ENCODE measurements around the gene ZNF382.

GRCh38 chr19:36674201-36674600 is 69.1 kb downstream of the ZNF382 start:
- no peak for TF ChIP-seq CTCF (IDR thresholded peaks at IDR 0.05)
- TF ChIP-seq TEAD4 (IDR thresholded peaks at IDR 0.05; ENCODE audit: borderline replicate concordance, insufficient read depth): no peak
- no peak for TF ChIP-seq USF2 (IDR thresholded peaks at IDR 0.05; ENCODE audit: borderline replicate concordance, low read depth, low read length)
- TF ChIP-seq YY1 (IDR thresholded peaks at IDR 0.05; ENCODE audit: low read depth): no peak
- no peak for TF ChIP-seq ELF1 (IDR thresholded peaks at IDR 0.05)
- no peak for TF ChIP-seq FOXJ3 (CRISPR knock-in tag; IDR thresholded peaks at IDR 0.05)
- TF ChIP-seq MAX (IDR thresholded peaks at IDR 0.05; ENCODE audit: low read depth): no peak
- TF ChIP-seq RFX5 (IDR thresholded peaks at IDR 0.05; ENCODE audit: low read length): no peak
- TF ChIP-seq MEF2A (IDR thresholded peaks at IDR 0.05; ENCODE audit: borderline replicate concordance, low read depth): no peak
- TF ChIP-seq POLR2AphosphoS5 (IDR thresholded peaks at IDR 0.05; ENCODE audit: low read depth, low read length): no peak
- TF ChIP-seq ZBTB33 (IDR thresholded peaks at IDR 0.05; ENCODE audit: borderline replicate concordance, low read depth): no peak
